Fibroblast of gingiva (primary cell): ENCODE measurements around the gene PDE4D.

Experiments used
- DNase-seq: peaks from one replicate; pipeline ENCODE4 v3.0.0-alpha.2; 2011; ENCODE audit warnings: low read depth

The PDE4D gene

DNA sequence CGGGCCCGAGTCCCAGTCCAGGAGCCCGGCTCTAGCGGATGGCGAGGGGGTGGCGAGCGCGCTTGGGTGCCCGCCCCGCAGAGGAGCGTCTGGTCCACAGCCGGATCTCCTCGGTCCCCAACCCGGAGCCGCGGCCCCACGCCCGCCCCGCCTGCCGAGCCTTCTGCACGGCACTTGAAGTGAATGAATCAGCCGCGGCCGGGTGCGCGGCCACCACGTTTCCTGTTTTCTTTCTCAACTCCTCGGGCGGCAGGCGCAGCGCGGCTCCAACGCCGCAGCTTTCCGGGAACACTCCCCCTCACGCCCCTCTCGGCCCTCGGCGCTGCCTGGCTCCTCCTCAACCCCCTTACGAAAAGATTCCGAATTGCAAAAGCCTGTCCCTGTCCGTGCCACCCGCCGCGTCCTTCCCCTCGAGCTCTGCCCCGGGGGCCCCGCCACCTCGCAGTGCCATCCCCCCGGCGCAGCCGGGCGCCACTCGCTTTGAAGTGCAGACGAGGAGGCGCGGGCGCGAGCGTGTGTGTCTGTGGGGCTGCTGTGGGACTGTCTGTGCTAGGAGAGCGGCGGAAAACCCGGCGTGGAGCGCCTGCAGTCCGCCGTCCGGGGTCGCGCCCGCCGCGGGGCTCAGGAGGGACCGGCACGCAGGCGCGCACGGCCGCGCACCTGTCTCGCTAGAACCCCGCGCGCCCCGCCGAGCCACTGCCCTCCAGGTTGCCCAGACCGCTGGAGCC, 854.1 kb downstream of the PDE4D start:
- DNase-seq, result peak; percentile 93

- no peak for DNase-seq
Observed at GRCh38 chr5:59038798-59039295, 854.7 kb downstream of the PDE4D start.

- DNase-seq, result peak; percentile 45
Observed at GRCh38 chr5:59037941-59038797, 855.4 kb downstream of the PDE4D start.

GRCh38 chr5:59037453-59037852, 856.1 kb downstream of the PDE4D start:
- peak; percentile 14 for DNase-seq

DNA sequence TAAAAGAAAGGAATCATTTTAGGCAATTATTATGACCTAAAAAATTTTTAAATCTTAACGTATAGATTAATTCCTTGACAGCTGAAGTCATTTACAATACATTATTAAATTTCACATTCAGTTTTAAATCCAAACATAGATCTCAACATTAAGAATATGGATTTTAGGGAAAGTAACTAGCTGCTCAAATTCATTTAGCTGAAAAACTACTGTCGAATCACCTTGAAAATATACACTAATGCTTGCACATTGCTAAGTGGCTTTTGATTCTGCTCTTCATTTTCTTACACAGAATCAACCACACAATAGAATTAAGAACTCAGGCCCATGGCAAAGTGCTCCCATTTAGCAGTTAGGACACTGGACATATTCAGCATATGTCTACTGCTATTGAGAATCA, 856.5 kb downstream of the PDE4D start:
- DNase-seq, result no peak

- peak; percentile 98 for DNase-seq
Observed at GRCh38 chr5:59036274-59036961, 857.1 kb downstream of the PDE4D start.

- peak; percentile 47 for DNase-seq
Observed at GRCh38 chr5:59035681-59036080, 857.8 kb downstream of the PDE4D start.

- peak; percentile 68 for DNase-seq
Observed at GRCh38 chr5:59034498-59035186, 858.9 kb downstream of the PDE4D start.

- DNase-seq, result no peak
Observed at GRCh38 chr5:59027145-59027907, 866.2 kb downstream of the PDE4D start.

DNA sequence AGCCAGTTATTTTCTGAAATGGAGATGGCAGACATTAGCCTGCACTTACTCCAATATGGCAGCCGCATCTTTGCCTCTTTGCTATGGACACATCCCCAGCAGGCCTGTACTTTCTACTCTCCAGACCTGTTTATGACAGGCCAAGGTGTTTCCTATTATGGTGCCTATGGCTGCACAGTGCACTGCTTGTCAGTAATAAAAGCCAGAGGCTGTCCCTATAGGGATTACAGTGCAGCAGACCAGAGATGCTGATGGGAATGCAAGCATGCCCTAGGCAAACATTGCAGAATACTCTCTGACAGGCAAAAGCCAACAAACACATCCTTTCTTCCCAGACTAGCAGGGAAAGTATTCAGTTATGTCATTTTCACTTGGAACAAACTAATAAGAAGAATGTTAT, 867.8 kb downstream of the PDE4D start:
- peak; percentile 42 for DNase-seq

GRCh38 chr5:59021837-59022514, 871.5 kb downstream of the PDE4D start:
- no peak for DNase-seq

GRCh38 chr5:59021286-59021673, 872.2 kb downstream of the PDE4D start:
- DNase-seq, result no peak

GRCh38 chr5:59020611-59021285, 872.8 kb downstream of the PDE4D start:
- no peak for DNase-seq

GRCh38 chr5:59019078-59019477, 874.4 kb downstream of the PDE4D start:
- no peak for DNase-seq

DNA sequence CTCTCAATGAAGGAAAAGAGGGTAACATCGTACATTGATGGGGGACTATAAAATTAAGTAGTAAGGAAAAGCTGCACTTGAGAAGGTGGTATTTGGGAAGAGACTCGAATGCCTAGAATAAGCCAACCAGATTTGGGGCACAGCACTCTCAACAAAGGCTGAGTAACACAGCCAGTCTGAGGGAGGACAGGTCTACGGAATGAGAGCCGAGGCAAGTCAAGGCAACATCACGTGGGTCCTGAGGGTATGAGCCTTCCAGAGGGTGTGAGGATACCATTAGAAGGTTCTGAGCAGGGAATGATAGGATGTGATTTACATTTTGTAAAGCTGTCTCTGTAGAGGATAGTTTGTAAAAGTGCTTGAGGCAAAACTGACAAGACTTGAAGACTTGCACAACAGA, 876.6 kb downstream of the PDE4D start:
- no peak for DNase-seq

DNA sequence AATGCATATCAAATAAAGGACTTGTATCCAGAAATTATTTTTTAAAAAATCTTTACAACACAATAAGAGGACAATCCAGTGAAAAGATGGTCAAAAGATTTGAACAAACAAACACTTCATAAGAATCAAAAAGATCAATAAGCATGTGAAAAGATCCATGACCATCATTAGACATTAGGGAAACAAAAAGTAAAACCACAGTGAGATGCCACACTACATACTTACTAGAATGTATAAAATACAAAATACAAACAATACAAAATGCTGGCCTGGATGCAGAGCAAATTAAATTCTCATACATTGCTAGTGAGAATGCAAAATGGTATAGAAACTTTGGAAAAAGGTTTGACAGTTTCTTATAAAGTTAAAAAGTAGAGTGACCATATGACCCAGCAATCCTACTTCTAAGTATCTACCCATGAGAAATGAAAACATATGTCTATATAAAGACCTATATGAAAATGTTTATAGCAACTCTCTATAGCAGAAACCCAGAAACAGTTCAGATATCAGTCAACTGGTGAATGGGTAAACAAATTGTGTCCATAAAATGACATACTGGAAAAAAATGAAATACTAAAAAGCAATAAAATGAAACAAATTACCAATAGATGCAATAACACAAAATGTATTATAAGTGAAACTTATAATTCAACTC, 884.6 kb downstream of the PDE4D start:
- no peak for DNase-seq

GRCh38 chr5:59007460-59008063, 886.0 kb downstream of the PDE4D start:
- no peak for DNase-seq

- no peak for DNase-seq
Observed at GRCh38 chr5:59005934-59006701, 887.4 kb downstream of the PDE4D start.
